NT2/D1 (cell line): ENCODE measurements around the gene SYTL2.

Experiments
- DNase-seq: peaks from one replicate; pipeline ENCODE4 v3.0.0-alpha.2; 2011; ENCODE audit warnings: low read depth, low spot score
- H3K27me3 ChIP-seq: 2 replicates; pipeline ENCODE4 v1.6.0; 2011; ENCODE audit warnings: mild to moderate bottlenecking; ENCODE audit not compliant: insufficient read length, insufficient read depth
- H3K36me3 ChIP-seq: 2 replicates; pipeline ENCODE4 v1.6.1; 2011; ENCODE audit warnings: mild to moderate bottlenecking, low read length, mixed read lengths; ENCODE audit not compliant: insufficient read depth, insufficient read length
- H3K4me1 ChIP-seq: 2 replicates; pipeline ENCODE4 v1.5.1; 2011; ENCODE audit not compliant: insufficient read depth, insufficient read length
- H3K4me3 ChIP-seq: 2 replicates; pipeline ENCODE4 v1.5.1; 2011; ENCODE audit warnings: low read depth; ENCODE audit not compliant: insufficient read length
- H3K9ac ChIP-seq: 2 replicates; pipeline ENCODE4 v1.6.0; 2011; ENCODE audit warnings: low read depth; ENCODE audit not compliant: insufficient read length
- H3K9me3 ChIP-seq: 2 replicates; pipeline ENCODE4 v1.5.1; 2011; ENCODE audit warnings: mild to moderate bottlenecking, low read length; ENCODE audit not compliant: insufficient read depth
- SUZ12 ChIP-seq: IDR thresholded peaks from 2 replicates; pipeline ENCODE4 v1.6.1; 2011; ENCODE audit not compliant: insufficient read length, insufficient read depth; ENCODE audit errors: extremely low read depth
- YY1 ChIP-seq: IDR thresholded peaks from 2 replicates; pipeline ENCODE4 v1.6.1; 2011; ENCODE audit not compliant: insufficient read length, insufficient read depth
- ZNF274 ChIP-seq: IDR thresholded peaks from 2 replicates; pipeline ENCODE4 v1.6.1; 2011; ENCODE audit warnings: mild to moderate bottlenecking, low read depth, low read length

SYTL2 gene

GRCh38 chr11:85835263-85835662 is 24.3 kb upstream of the SYTL2 start:
- H3K9me3 ChIP-seq, result peaks cover 10% of the 10 kb centered on the region; the same call in 1 of the 2 replicates
- H3K27me3 ChIP-seq, result no peaks in the 10 kb centered on the region
- H3K9ac ChIP-seq, result no peak overlapping the region
- H3K4me3 ChIP-seq, result no peak overlapping the region
- DNase-seq, result no peak
- H3K36me3 ChIP-seq, result no peaks in the 10 kb centered on the region
- H3K4me1 ChIP-seq, result no peaks in the 10 kb centered on the region
- TF ChIP-seq ZNF274 (no peak), SUZ12 (no peak)

GRCh38 chr11:85831050-85831449 is 20.1 kb upstream of the SYTL2 start:
- Histone ChIP-seq H3K36me3 (no peaks in the 10 kb centered on the region), H3K9me3 (peaks cover 10% of the 10 kb centered on the region; the same call in 1 of the 2 replicates), H3K9ac (no peak overlapping the region), H3K27me3 (no peaks in the 10 kb centered on the region), H3K4me1 (no peaks in the 10 kb centered on the region), H3K4me3 (no peak overlapping the region)
- TF ChIP-seq SUZ12 (no peak), YY1 (no peak), ZNF274 (no peak)
- DNase-seq, result no peak

GRCh38 chr11:85829172-85829571 is 18.2 kb upstream of the SYTL2 start:
- Histone ChIP-seq H3K9ac (no peak overlapping the region), H3K4me1 (no peaks in the 10 kb centered on the region), H3K9me3 (no peaks in the 10 kb centered on the region), H3K4me3 (no peak overlapping the region), H3K36me3 (no peaks in the 10 kb centered on the region), H3K27me3 (no peaks in the 10 kb centered on the region)
- no peak for TF ChIP-seq SUZ12
- TF ChIP-seq YY1, result no peak
- no peak for TF ChIP-seq ZNF274
- no peak for DNase-seq

- Histone ChIP-seq H3K27me3 (no peaks in the 10 kb centered on the region), H3K9ac (no peak overlapping the region), H3K4me3 (no peak overlapping the region), H3K4me1 (no peaks in the 10 kb centered on the region), H3K9me3 (no peaks in the 10 kb centered on the region), H3K36me3 (no peaks in the 10 kb centered on the region)
- no peak for DNase-seq
- TF ChIP-seq YY1, result no peak
- TF ChIP-seq SUZ12, result no peak
- TF ChIP-seq ZNF274, result no peak
Observed at GRCh38 chr11:85828640-85828978, 17.7 kb upstream of the SYTL2 start.

- H3K27me3 ChIP-seq, result no peaks in the 10 kb centered on the region
- H3K36me3 ChIP-seq, result no peaks in the 10 kb centered on the region
- no peak overlapping the region for H3K9ac ChIP-seq
- no peak for TF ChIP-seq SUZ12
- no peak for TF ChIP-seq YY1
- no peak for TF ChIP-seq ZNF274
- no peak overlapping the region for H3K4me3 ChIP-seq
- H3K9me3 ChIP-seq, result no peaks in the 10 kb centered on the region
- no peak for DNase-seq
- no peaks in the 10 kb centered on the region for H3K4me1 ChIP-seq
Observed at GRCh38 chr11:85827748-85828639, 17.1 kb upstream of the SYTL2 start.

GRCh38 chr11:85826116-85826855 is 15.3 kb upstream of the SYTL2 start:
- no peak overlapping the region for H3K9ac ChIP-seq
- TF ChIP-seq ZNF274, result no peak
- no peak for TF ChIP-seq YY1
- no peak for TF ChIP-seq SUZ12
- H3K27me3 ChIP-seq, result no peaks in the 10 kb centered on the region
- H3K9me3 ChIP-seq, result no peaks in the 10 kb centered on the region
- no peak overlapping the region for H3K4me3 ChIP-seq
- no peak for DNase-seq
- H3K36me3 ChIP-seq, result no peaks in the 10 kb centered on the region
- no peaks in the 10 kb centered on the region for H3K4me1 ChIP-seq

- Histone ChIP-seq H3K9ac (no peak overlapping the region), H3K27me3 (no peaks in the 10 kb centered on the region), H3K4me1 (no peaks in the 10 kb centered on the region), H3K9me3 (no peaks in the 10 kb centered on the region), H3K36me3 (no peaks in the 10 kb centered on the region), H3K4me3 (no peak overlapping the region)
- DNase-seq, result no peak
- TF ChIP-seq SUZ12 (no peak), YY1 (no peak), ZNF274 (no peak)
Observed at GRCh38 chr11:85825616-85826015, 14.7 kb upstream of the SYTL2 start.
